Measurements from ENCODE around the gene GMPR2. TPM values are rescaled to one million over a fixed set of nuclear protein-coding genes. Genes with fewer than 3 reads are reported as not detected.

GMPR2 gene
- total RNA-seq, 2 donors from 2014 or later: 40.5 to 54.5 TPM

GRCh38 chr14:24231263-24232120 is 1.2 kb upstream of the GMPR2 start:
- no peaks in the 10 kb centered on the region for H3K9me3 Mint-ChIP-seq
- peak in 1 of 2 donors; percentile 37 for ATAC-seq
- H3K36me3 Mint-ChIP-seq: peaks cover 20% of the 10 kb centered on the region
- H3K27me3 Mint-ChIP-seq: no peaks in the 10 kb centered on the region
- H3K27ac Mint-ChIP-seq: peak overlapping the region; percentile 68 to 95
- peak overlapping the region; percentile 91 for H3K4me3 Mint-ChIP-seq
- peaks cover 34 to 49% of the 10 kb centered on the region in 2 donors for H3K4me1 Mint-ChIP-seq (ENCODE audit: low read depth in 2 of 2)
- DNase-seq (ENCODE audit: low spot score): no peak

- peak within 1 kb of the TSS; percentile 68 to 95 for H3K27ac Mint-ChIP-seq
- peaks cover 37 to 50% of the 10 kb centered on the region in 2 donors for H3K4me1 Mint-ChIP-seq (ENCODE audit: low read depth in 2 of 2)
- DNase-seq (ENCODE audit: low spot score): peak; percentile 94
- H3K27me3 Mint-ChIP-seq: no peaks in the 10 kb centered on the region
- H3K4me3 Mint-ChIP-seq: peak within 1 kb of the TSS; percentile 91
- no peaks in the 10 kb centered on the region for H3K9me3 Mint-ChIP-seq
- ATAC-seq: peak; percentile 92 to 96
- H3K36me3 Mint-ChIP-seq: peaks cover 23% of the 10 kb centered on the region
These were observed 546 bp upstream of the GMPR2 start, which contains the start of gene NEDD8 for GRCh38 chr14:24232121-24232644. NEDD8 (minus strand) TSS chr14:24232367; CDS start chr14:24232267, 100 bp downstream.

GRCh38 chr14:24233538-24233866 is 773 bp downstream of the GMPR2 start:
- ATAC-seq (no peak), DNase-seq (ENCODE audit: low spot score) (no peak)
- Mint-ChIP-seq H3K4me1 (ENCODE audit: low read depth in 2 of 2) (peaks cover 44 to 56% of the 10 kb centered on the region in 2 donors), H3K27ac (peak overlapping the region; percentile 68 to 95), H3K9me3 (no peaks in the 10 kb centered on the region), H3K4me3 (peak overlapping the region; percentile 91), H3K27me3 (no peaks in the 10 kb centered on the region), H3K36me3 (peaks cover 28% of the 10 kb centered on the region)

GRCh38 chr14:24234095-24235005 is 1.6 kb downstream of the GMPR2 start:
- Mint-ChIP-seq H3K27me3 (no peaks in the 10 kb centered on the region), H3K4me3 (peak overlapping the region; percentile 91), H3K36me3 (peaks cover 36% of the 10 kb centered on the region), H3K4me1 (ENCODE audit: low read depth in 2 of 2) (peaks cover 47 to 64% of the 10 kb centered on the region in 2 donors), H3K9me3 (no peaks in the 10 kb centered on the region), H3K27ac (peak overlapping the region; percentile 68 to 95)
- no peak for DNase-seq (ENCODE audit: low spot score)
- no peak for ATAC-seq

- no peaks in the 10 kb centered on the region for H3K9me3 Mint-ChIP-seq
- H3K27ac Mint-ChIP-seq: peak overlapping the region; percentile 29 to 31
- no peak for ATAC-seq
- H3K4me3 Mint-ChIP-seq: peak overlapping the region; percentile 23
- H3K4me1 Mint-ChIP-seq (ENCODE audit: low read depth in 2 of 2): peaks cover 62 to 79% of the 10 kb centered on the region in 2 donors
- DNase-seq (ENCODE audit: low spot score): no peak
- peaks cover 41% of the 10 kb centered on the region for H3K36me3 Mint-ChIP-seq
- H3K27me3 Mint-ChIP-seq: no peaks in the 10 kb centered on the region
These were observed 3.3 kb downstream of the GMPR2 start for GRCh38 chr14:24235804-24236688.

GRCh38 chr14:24236689-24237462 is 4.1 kb downstream of the GMPR2 start:
- H3K27me3 Mint-ChIP-seq: no peaks in the 10 kb centered on the region
- H3K36me3 Mint-ChIP-seq: peaks cover 41% of the 10 kb centered on the region
- H3K4me3 Mint-ChIP-seq: no peak overlapping the region
- no peaks in the 10 kb centered on the region for H3K9me3 Mint-ChIP-seq
- peaks cover 64 to 75% of the 10 kb centered on the region in 2 donors for H3K4me1 Mint-ChIP-seq (ENCODE audit: low read depth in 2 of 2)
- ATAC-seq: no peak
- H3K27ac Mint-ChIP-seq: peak overlapping the region; percentile 94 to 96
- DNase-seq (ENCODE audit: low spot score): no peak

GRCh38 chr14:24237463-24237955 is 4.8 kb downstream of the GMPR2 start:
- Mint-ChIP-seq H3K4me3 (no peak overlapping the region), H3K4me1 (ENCODE audit: low read depth in 2 of 2) (peaks cover 66 to 79% of the 10 kb centered on the region in 2 donors), H3K27ac (peak overlapping the region; percentile 94 to 96), H3K36me3 (peaks cover 41% of the 10 kb centered on the region), H3K9me3 (no peaks in the 10 kb centered on the region), H3K27me3 (no peaks in the 10 kb centered on the region)
- DNase-seq (ENCODE audit: low spot score): no peak
- ATAC-seq: no peak

GRCh38 chr14:24238123-24238522 is 5.4 kb downstream of the GMPR2 start:
- DNase-seq (ENCODE audit: low spot score): no peak
- H3K4me1 Mint-ChIP-seq (ENCODE audit: low read depth in 2 of 2): peaks cover 64 to 75% of the 10 kb centered on the region in 2 donors
- no peaks in the 10 kb centered on the region for H3K9me3 Mint-ChIP-seq
- H3K27ac Mint-ChIP-seq: peak overlapping the region; percentile 94 to 96
- no peak overlapping the region for H3K4me3 Mint-ChIP-seq
- H3K27me3 Mint-ChIP-seq: no peaks in the 10 kb centered on the region
- ATAC-seq: no peak
- peaks cover 41% of the 10 kb centered on the region for H3K36me3 Mint-ChIP-seq

- H3K36me3 Mint-ChIP-seq: peaks cover 41% of the 10 kb centered on the region
These were observed 5.9 kb downstream of the GMPR2 start for GRCh38 chr14:24238527-24239037.

GRCh38 chr14:24240110-24240918 is 7.6 kb downstream of the GMPR2 start:
- Mint-ChIP-seq H3K27me3 (no peaks in the 10 kb centered on the region), H3K27ac (peak overlapping the region; percentile 94 to 96), H3K36me3 (peaks cover 35% of the 10 kb centered on the region), H3K9me3 (no peaks in the 10 kb centered on the region), H3K4me1 (ENCODE audit: low read depth in 2 of 2) (peaks cover 55 to 67% of the 10 kb centered on the region in 2 donors), H3K4me3 (peak overlapping the region; percentile 95)
- ATAC-seq: no peak
- DNase-seq (ENCODE audit: low spot score): no peak

More at GRCh38 chr14:24238527-24239037, 5.9 kb downstream of the GMPR2 start:
- peak overlapping the region; percentile 94 to 96 for H3K27ac Mint-ChIP-seq
- peak overlapping the region; percentile 11 for H3K4me3 Mint-ChIP-seq
- no peak for ATAC-seq
- peaks cover 61 to 71% of the 10 kb centered on the region in 2 donors for H3K4me1 Mint-ChIP-seq (ENCODE audit: low read depth in 2 of 2)
- no peak for DNase-seq (ENCODE audit: low spot score)
- H3K27me3 Mint-ChIP-seq: no peaks in the 10 kb centered on the region
- H3K9me3 Mint-ChIP-seq: no peaks in the 10 kb centered on the region

- Mint-ChIP-seq H3K9me3 (no peaks in the 10 kb centered on the region), H3K4me3 (peak overlapping the region; percentile 95), H3K4me1 (ENCODE audit: low read depth in 2 of 2) (peaks cover 46 to 59% of the 10 kb centered on the region in 2 donors), H3K27me3 (no peaks in the 10 kb centered on the region), H3K36me3 (peaks cover 25% of the 10 kb centered on the region), H3K27ac (peak overlapping the region; percentile 94 to 96)
- ATAC-seq (peak; percentile 92), DNase-seq (ENCODE audit: low spot score) (peak; percentile 96)
These were observed 9.2 kb downstream of the GMPR2 start for GRCh38 chr14:24241829-24242443.
